H1 (cell line): ENCODE data around the gene FAM193B. TPM values are rescaled to one million over a fixed set of nuclear protein-coding genes. Genes with fewer than 3 reads are reported as not detected.

Experiments used
- CTCF ChIA-PET: fragments of 300-600 bp; sonication (Branson Sonifier 250); formaldehyde crosslinking; loops from one replicate; lab custom pipeline; 2021; ENCODE audit not compliant: partially characterized antibody; lab: Charles Lee
- POLR2A ChIA-PET: fragments of 300-600 bp; sonication (Branson Sonifier 250); formaldehyde crosslinking; loops from one replicate; lab custom pipeline; 2021; ENCODE audit warnings: inconsistent platforms; ENCODE audit not compliant: partially characterized antibody; lab: Charles Lee
- DNase-seq, 2 experiments: peaks; one replicate each; pipeline versions ENCODE4 v3.0.0 to v3.0.0-alpha.2; 2010 to 2022; ENCODE audit warnings: low spot score in 2 of 2, low read depth in 1 of 2, mixed read lengths in 1 of 2
- FAIRE-seq: peaks from 2 replicates; lab custom pipeline; 2011; peaks lifted over from hg19 to GRCh38; lab: Jason Lieb, UNC
- H2AFZ ChIP-seq: 2 replicates; pipeline ENCODE4 v1.8.1; 2012; ENCODE audit warnings: low read length, inconsistent platforms
- H2AK5ac ChIP-seq: 2 replicates; pipeline ENCODE4 v1.6.1; 2013; ENCODE audit warnings: low read depth, low read length
- H2BK120ac ChIP-seq: replicated peaks from 2 replicates; pipeline ENCODE3; 2013; ENCODE audit warnings: low read depth, low read length, inconsistent platforms
- H2BK12ac ChIP-seq: 2 replicates; pipeline ENCODE4 v1.6.1; 2013; ENCODE audit warnings: low read depth, low read length
- H2BK15ac ChIP-seq: 2 replicates; pipeline ENCODE4 v1.6.1; 2013; ENCODE audit warnings: low read length
- H2BK20ac ChIP-seq: 2 replicates; pipeline ENCODE4 v1.6.1; 2013; ENCODE audit warnings: low read length
- H2BK5ac ChIP-seq: 2 replicates; pipeline ENCODE4 v1.6.1; 2013; ENCODE audit warnings: low read depth, low read length
- H3K14ac ChIP-seq: 2 replicates; pipeline ENCODE4 v1.6.1; 2013; ENCODE audit warnings: inconsistent platforms; ENCODE audit not compliant: insufficient read length
- H3K18ac ChIP-seq: 2 replicates; pipeline ENCODE4 v1.6.1; 2013; ENCODE audit warnings: low read length; ENCODE audit errors: extremely low read depth
- H3K23ac ChIP-seq: 2 replicates; pipeline ENCODE4 v1.6.1; 2013; ENCODE audit warnings: inconsistent platforms; ENCODE audit not compliant: insufficient read length
- H3K23me2 ChIP-seq: 2 replicates; pipeline ENCODE4 v1.6.1; 2013; ENCODE audit warnings: low read depth, low read length
- H3K27ac ChIP-seq: 2 replicates; pipeline ENCODE4 v1.6.1; 2011; ENCODE audit warnings: low read depth, low read length, inconsistent platforms
- H3K27me3 ChIP-seq, 4 experiments: replicated peaks in 1 of 4; 1 replicate in 1 of 4; 2 replicates in 3 of 4; pipeline versions ENCODE4 v1.6.1 to v1.8.1; 2011 to 2013; ENCODE audit warnings: low read length in 3 of 4, mild to moderate bottlenecking in 3 of 4, inconsistent platforms in 2 of 4, mixed read lengths in 2 of 4, moderate library complexity in 1 of 4; ENCODE audit not compliant: control insufficient read depth in 3 of 4, insufficient read depth in 3 of 4; ENCODE audit errors: extremely low read depth in 1 of 4
- H3K36me3 ChIP-seq, 4 experiments: 2 replicates each; pipeline versions ENCODE4 v1.6.1 to v1.8.1; 2011 to 2013; ENCODE audit warnings: mild to moderate bottlenecking in 4 of 4, low read length in 3 of 4, moderate library complexity in 2 of 4, control low read depth in 1 of 4, inconsistent platforms in 1 of 4; ENCODE audit not compliant: insufficient read depth in 4 of 4, control insufficient read depth in 2 of 4
- H3K4ac ChIP-seq: replicated peaks from 2 replicates; pipeline ENCODE3; 2013; ENCODE audit warnings: low read length, low read depth, mixed read lengths, inconsistent platforms; ENCODE audit not compliant: insufficient read length
- H3K4me1 ChIP-seq, 4 experiments: replicated peaks in 1 of 4; 1 replicate in 1 of 4; 2 replicates in 3 of 4; pipeline versions ENCODE4 v1.6.1 to v1.8.1; 2011 to 2013; ENCODE audit warnings: low read length in 3 of 4, inconsistent platforms in 2 of 4, mixed read lengths in 1 of 4; ENCODE audit not compliant: insufficient read depth in 4 of 4, control insufficient read depth in 3 of 4
- H3K4me2 ChIP-seq, 2 experiments: 2 replicates each; pipeline versions ENCODE4 v1.6.1 to v1.8.1; 2011 to 2013; ENCODE audit warnings: low read depth in 2 of 2, low read length in 2 of 2, control low read depth in 1 of 2, inconsistent platforms in 1 of 2, mild to moderate bottlenecking in 1 of 2; ENCODE audit not compliant: insufficient read depth in 1 of 2
- H3K4me3 ChIP-seq, 4 experiments: fragments of 200-600, 300-600 bp in 1 of 4; sonication (generic), shearing (Covaris generic), sonication (Bioruptor Twin) in 1 of 4; 2 replicates each; pipeline versions ENCODE4 v1.5.1 to v1.8.1; 2011 to 2016; ENCODE audit warnings: low read length in 4 of 4, low read depth in 3 of 4, control low read depth in 2 of 4, inconsistent platforms in 2 of 4, mild to moderate bottlenecking in 2 of 4, mixed read lengths in 1 of 4, moderate library complexity in 1 of 4; ENCODE audit not compliant: insufficient read depth in 2 of 4; ENCODE audit errors: extremely low read depth in 1 of 4
- H3K56ac ChIP-seq: replicated peaks from 2 replicates; pipeline ENCODE3; 2013; ENCODE audit warnings: low read depth, mild to moderate bottlenecking, mixed read lengths, low read length, inconsistent platforms; ENCODE audit not compliant: insufficient read length
- H3K79me1 ChIP-seq: 2 replicates; pipeline ENCODE4 v1.6.1; 2013; ENCODE audit warnings: low read depth, low read length, control low read depth
- H3K79me2 ChIP-seq, 2 experiments: 2 replicates each; pipeline versions ENCODE4 v1.6.1 to v1.8.1; 2012 to 2013; ENCODE audit warnings: low read length in 2 of 2, mild to moderate bottlenecking in 2 of 2, inconsistent platforms in 1 of 2; ENCODE audit not compliant: insufficient read depth in 2 of 2, control insufficient read depth in 1 of 2
- H3K9ac ChIP-seq, 4 experiments: replicated peaks in 1 of 4; 1 replicate in 1 of 4; 2 replicates in 3 of 4; pipeline versions ENCODE4 v1.6.1 to v1.8.1; 2011 to 2013; ENCODE audit warnings: low read depth in 3 of 4, low read length in 3 of 4, control low read depth in 2 of 4, mild to moderate bottlenecking in 2 of 4, moderate library complexity in 2 of 4, inconsistent platforms in 1 of 4; ENCODE audit errors: extremely low read depth in 1 of 4
- H3K9me3 ChIP-seq, 2 experiments: 2 replicates each; pipeline versions ENCODE4 v1.6.1 to v1.8.1; 2012 to 2013; ENCODE audit warnings: mild to moderate bottlenecking in 2 of 2, moderate library complexity in 2 of 2, control low read depth in 1 of 2, inconsistent platforms in 1 of 2, low read depth in 1 of 2, low read length in 1 of 2, mixed read lengths in 1 of 2; ENCODE audit not compliant: insufficient read depth in 2 of 2
- H4K20me1 ChIP-seq, 2 experiments: replicated peaks in 1 of 2; 2 replicates each; pipeline versions ENCODE3 to v1.8.1; 2011 to 2013; ENCODE audit warnings: inconsistent platforms in 2 of 2, low read length in 2 of 2, mild to moderate bottlenecking in 1 of 2; ENCODE audit not compliant: insufficient read depth in 2 of 2, control insufficient read depth in 1 of 2
- H4K5ac ChIP-seq: 2 replicates; pipeline ENCODE4 v1.6.1; 2013; ENCODE audit warnings: low read length, low read depth, mixed read lengths, inconsistent platforms; ENCODE audit not compliant: insufficient read length
- H4K8ac ChIP-seq: 2 replicates; pipeline ENCODE4 v1.8.0; 2013; ENCODE audit warnings: mild to moderate bottlenecking, moderate library complexity, low read length, inconsistent platforms; ENCODE audit not compliant: insufficient read depth; ENCODE audit errors: extremely low read depth
- H4K91ac ChIP-seq: replicated peaks from 2 replicates; pipeline ENCODE3; 2013; ENCODE audit warnings: low read length, mixed read lengths, inconsistent platforms; ENCODE audit not compliant: insufficient read length
- FOSL1 ChIP-seq: IDR thresholded peaks from 2 replicates; pipeline ENCODE4 v1.6.1; 2011; ENCODE audit warnings: mild to moderate bottlenecking, low read depth, low read length, moderate library complexity; ENCODE audit not compliant: insufficient read depth
- POLR2A ChIP-seq, 2 experiments: IDR thresholded peaks; 1 replicate in 1 of 2; 2 replicates in 1 of 2; pipeline ENCODE4 v1.6.1; 2011; ENCODE audit warnings: low read depth in 2 of 2, low read length in 2 of 2, mild to moderate bottlenecking in 2 of 2; ENCODE audit errors: control extremely low read depth in 1 of 2
- POLR2AphosphoS5 ChIP-seq: IDR thresholded peaks from 2 replicates; pipeline ENCODE4 v1.6.1; 2011; ENCODE audit warnings: low read depth, low read length
- RAD21 ChIP-seq, 2 experiments: IDR thresholded peaks in 1 of 2; conservative IDR thresholded peaks in 1 of 2; 2 replicates each; pipeline ENCODE4 v1.6.1; 2011; ENCODE audit warnings: low read depth in 2 of 2, low read length in 2 of 2, improper control_type of control experiment in 1 of 2, inconsistent platforms in 1 of 2, mild to moderate bottlenecking in 1 of 2, moderate library complexity in 1 of 2
- SRF ChIP-seq: IDR thresholded peaks from 2 replicates; pipeline ENCODE4 v1.6.1; 2011; ENCODE audit warnings: mild to moderate bottlenecking, low read depth, low read length, moderate library complexity
- TBP ChIP-seq: IDR thresholded peaks from 2 replicates; pipeline ENCODE4 v1.6.1; 2011; ENCODE audit warnings: low read depth, low read length, improper control_type of control experiment
- TEAD4 ChIP-seq: IDR thresholded peaks from 2 replicates; pipeline ENCODE4 v1.6.1; 2012; ENCODE audit warnings: low read depth, low read length, inconsistent platforms, mixed read lengths
- WGBS, 2 experiments: shearing (Covaris generic) in 1 of 2; methylation state at CpG; one replicate each; pipeline versions ENCODE4 v1.1.6 to v1.1.7; 2013 to 2015; ENCODE audit warnings: low lambda C conversion rate in 2 of 2, mixed read lengths in 2 of 2, inconsistent platforms in 1 of 2, low coverage in 1 of 2, missing lambda C conversion rate in 1 of 2; ENCODE audit not compliant: insufficient replicate concordance in 2 of 2, insufficient coverage in 1 of 2, insufficient read length in 1 of 2; ENCODE audit errors: extremely low coverage in 1 of 2, missing lambda C conversion rate in 1 of 2; 5-methylcytosine and 5-hydroxymethylcytosine counted together
- polyA plus RNA-seq, 7 experiments: library from polyadenylated mRNA; depleted of rRNA in 3 of 7; stranded (reverse) in 5 of 7; unstranded in 2 of 7; fragments of >200 nt in 5 of 7; fragments of 200-250 nt in 2 of 7; gene quantifications; 1 replicate in 5 of 7; 2 replicates in 1 of 7; 4 replicates in 1 of 7; pipeline versions ENCODE4 v1.2.1 to v1.2.3, GENCODE V29; 2011 to 2013; ENCODE audit warnings: missing spikeins in 2 of 7, mixed read lengths in 2 of 7
- total RNA-seq: library from RNA; stranded (reverse); fragmentation: NEBNext Ultra II Directional; extraction: Animal tissue kit (Norgen Biotek cat#: 25700); gene quantifications from 2 replicates; pipeline ENCODE4 v1.2.1, GENCODE V29; 2021

FAM193B gene
- total and polyA plus RNA-seq, 2 of the 8 experiments (the other 6 are each of a cell fraction or from before 2014, with no cell fraction given) = 49.9 to 69.8 TPM

GRCh38 chr5:177495243-177496060 is 58.9 kb downstream of the FAM193B start:
- H4K5ac ChIP-seq = peak overlapping the region; percentile 51
- H3K79me1 ChIP-seq = no peaks in the 10 kb centered on the region; the same call in 1 of the 2 replicates
- H3K4me1 ChIP-seq = peaks cover 0 to 30% (median 25%) of the 10 kb centered on the region in 4 experiments; a peak in 6 of 7 replicates
- peak overlapping the region; percentile 69 for H4K8ac ChIP-seq
- H4K20me1 ChIP-seq = peaks cover 3 to 4% of the 10 kb centered on the region in 2 experiments
- 62% methylated on average over 14 of the region's 14 CpGs; no CpG with 5 or more reads in 1 of the 2 experiments for WGBS, 2 experiments
- no peak overlapping the region for H3K56ac ChIP-seq
- H3K36me3 ChIP-seq = peaks cover 4 to 11% (median 9%) of the 10 kb centered on the region in 4 experiments; a peak in 6 of 8 replicates
- H3K4me2 ChIP-seq = peak overlapping the region; percentile 88 to 91
- H3K4ac ChIP-seq = peak overlapping the region; percentile 28
- no peak overlapping the region for H3K23ac ChIP-seq
- peak overlapping the region; percentile 91; the same call in 1 of the 2 replicates for H2BK5ac ChIP-seq
- CTCF ChIA-PET = interaction anchor here (0.6 to 12.7 kb wide), 15 partner anchors 8 to 135 kb away, joined by 3 to 306 read pairs (median 4); partner anchors contain the start of genes DDX41, DOK3 and PDLIM7
- peak overlapping the region in 2 of 4 experiments; percentile 92 to 93; a peak in 3 of 7 replicates for H3K9ac ChIP-seq
- no peak overlapping the region; the same call in 1 of the 2 replicates for H2BK15ac ChIP-seq
- peaks cover 0 to 8% of the 10 kb centered on the region in 2 experiments; a peak in 1 of 4 replicates for H3K79me2 ChIP-seq
- H2BK120ac ChIP-seq = no peak overlapping the region
- H3K27me3 ChIP-seq = peaks cover 2 to 12% (median 11%) of the 10 kb centered on the region in 4 experiments; a peak in 6 of 7 replicates
- H3K18ac ChIP-seq = peak overlapping the region; percentile 68; the same call in 1 of the 2 replicates
- H2BK20ac ChIP-seq = peak overlapping the region; percentile 43; the same call in 1 of the 2 replicates
- peak overlapping the region; percentile 98 for H3K27ac ChIP-seq
- no peak for FAIRE-seq
- H2BK12ac ChIP-seq = peak overlapping the region; percentile 85; the same call in 1 of the 2 replicates
- peak overlapping the region; percentile 61 to 83 (median 68); a peak in 6 of 8 replicates for H3K4me3 ChIP-seq
- no peak overlapping the region for H2AFZ ChIP-seq
- peak; percentile 60; the same call in 1 of the 2 replicates for TF ChIP-seq POLR2AphosphoS5
- peak in 1 of 2 experiments; percentile 67; a peak in 1 of 3 replicates for TF ChIP-seq POLR2A (IDR thresholded peaks at IDR 0.05; ENCODE audit: control extremely low read depth in 1 of 2, low read depth in 2 of 2, low read length in 2 of 2)
- peak; percentile 96 for TF ChIP-seq SRF
- TF ChIP-seq TEAD4 = peak; percentile 90
- no peak for TF ChIP-seq RAD21 (IDR thresholded peaks at IDR 0.05 in 1 of 2, conservative IDR thresholded peaks at IDR 0.05 in 1 of 2; ENCODE audit: low read depth in 2 of 2, low read length in 2 of 2)
- TF ChIP-seq FOSL1 = no peak
- TF ChIP-seq TBP = peak; percentile 79
- TF ChIP-seq, all 59 proteins: peak for 5
- peaks cover 10% of the 10 kb centered on the region for H3K23me2 ChIP-seq
- peak overlapping the region; percentile 88 for H4K91ac ChIP-seq
- POLR2A ChIA-PET = interaction anchor here (0.5 to 67.5 kb wide), 21 partner anchors 16 to 1278 kb away, joined by 3 to 3349 read pairs (median 3); partner anchors contain the start of genes B4GALT7, DBN1, DDX41 and DOK3
- H2AK5ac ChIP-seq = 0 out of 2 replicates have a peak overlapping the region, but pooled peaks have one; percentile 41
- no peak overlapping the region for H3K14ac ChIP-seq
- peak; percentile 79 to 85 for DNase-seq
- H3K9me3 ChIP-seq = no peaks in the 10 kb centered on the region
